ENCODE measurements around the gene HDLBP.

DNA sequence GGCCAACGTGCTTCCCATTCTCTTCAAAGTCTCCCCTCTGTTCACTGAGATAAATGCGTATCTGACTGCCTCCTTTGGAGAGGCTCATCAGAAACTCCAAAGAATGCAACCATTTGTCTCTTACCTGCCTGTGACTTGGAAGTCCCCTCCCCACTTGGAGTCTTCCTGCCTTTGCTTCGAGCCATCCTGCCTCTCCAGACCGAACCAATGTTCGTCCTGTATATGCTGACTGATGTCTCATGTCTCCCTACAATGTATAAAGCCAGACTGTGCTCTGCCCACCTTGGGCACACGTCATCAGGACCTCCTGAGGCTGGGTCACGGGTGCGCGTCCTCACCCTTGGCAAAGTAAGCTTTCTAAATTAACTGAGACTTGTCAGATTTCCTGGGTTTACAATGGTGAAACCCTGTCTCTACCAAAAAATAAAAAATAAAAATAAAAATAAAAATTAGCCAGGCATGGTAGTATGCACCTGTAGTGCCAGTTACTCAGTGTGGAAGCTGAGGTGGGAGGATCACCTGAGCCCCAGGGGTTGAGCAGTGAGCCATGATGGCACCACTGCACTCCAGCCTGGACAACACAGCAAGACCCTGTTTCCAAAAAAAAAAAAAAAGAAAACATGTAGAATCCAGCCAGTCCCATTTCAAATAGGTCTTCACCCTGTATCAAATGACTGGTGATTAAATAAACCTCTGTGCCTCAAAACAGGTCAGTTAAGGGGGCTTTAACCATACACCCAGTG is 29.0 kb downstream of the HDLBP start:
- no peak for TF ChIP-seq POLR2A (IDR thresholded peaks at IDR 0.05)
- no peak for TF ChIP-seq CTCF (IDR thresholded peaks at IDR 0.05 in 4 of 5, conservative IDR thresholded peaks at IDR 0.05 in 1 of 5)

Measured in gastrocnemius medialis (tissue), 4 donors.